Bone marrow (tissue), 2 donors: Measurements from ENCODE around the gene UBTD1.

Source experiments
- DNase-seq, 2 donors: peaks; one replicate each; lab custom pipeline; 2025; lab: John Stamatoyannopoulos, UW

Gene UBTD1

DNA sequence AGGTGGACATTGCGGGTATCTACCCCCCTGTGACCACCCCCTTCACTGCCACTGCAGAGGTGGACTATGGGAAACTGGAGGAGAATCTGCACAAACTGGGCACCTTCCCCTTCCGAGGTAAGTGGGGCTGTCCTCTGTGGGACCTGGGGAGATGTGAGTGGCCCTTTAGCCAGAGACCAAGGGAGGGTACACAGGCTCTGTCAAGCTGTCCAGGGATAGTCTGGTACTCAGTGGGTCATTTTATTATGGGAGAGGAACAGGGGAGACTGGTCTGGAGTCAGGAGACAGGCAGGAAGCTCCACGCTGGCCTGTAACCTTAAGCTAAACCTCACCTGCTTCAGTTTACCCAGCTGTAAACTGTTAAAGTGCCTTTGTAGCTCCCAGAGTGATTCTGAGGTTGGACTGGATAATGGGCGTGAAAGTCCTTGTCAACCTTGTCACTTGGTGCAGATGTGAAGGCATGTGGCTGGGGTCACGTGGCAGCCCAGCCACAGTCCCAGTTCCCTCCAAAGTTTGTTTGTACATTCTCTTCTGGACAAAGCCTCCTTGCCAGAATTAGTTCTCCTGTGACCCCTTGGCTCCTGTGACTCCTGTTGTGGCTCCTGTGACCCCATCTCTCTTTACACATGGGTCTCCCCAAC is 86.2 kb downstream of the UBTD1 start:
- no peak for DNase-seq

DNA sequence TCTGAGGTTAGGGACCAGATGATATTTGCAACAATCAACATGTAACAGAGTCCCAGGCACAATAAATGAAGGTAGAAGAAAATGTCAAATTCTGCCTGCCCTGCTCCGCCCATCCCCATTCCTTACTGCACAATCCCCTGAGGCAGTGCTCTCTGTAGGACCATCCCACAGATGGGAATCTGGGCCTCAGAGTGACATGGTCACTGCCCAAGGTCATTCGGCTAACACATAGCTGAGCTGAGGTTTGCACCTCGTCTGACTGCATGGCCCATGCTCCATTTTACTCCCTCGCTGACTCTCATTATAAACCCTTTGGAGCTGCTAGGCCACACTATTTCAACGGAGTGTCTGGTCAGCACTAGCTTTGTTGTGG is 86.7 kb downstream of the UBTD1 start:
- DNase-seq, result no peak

DNA sequence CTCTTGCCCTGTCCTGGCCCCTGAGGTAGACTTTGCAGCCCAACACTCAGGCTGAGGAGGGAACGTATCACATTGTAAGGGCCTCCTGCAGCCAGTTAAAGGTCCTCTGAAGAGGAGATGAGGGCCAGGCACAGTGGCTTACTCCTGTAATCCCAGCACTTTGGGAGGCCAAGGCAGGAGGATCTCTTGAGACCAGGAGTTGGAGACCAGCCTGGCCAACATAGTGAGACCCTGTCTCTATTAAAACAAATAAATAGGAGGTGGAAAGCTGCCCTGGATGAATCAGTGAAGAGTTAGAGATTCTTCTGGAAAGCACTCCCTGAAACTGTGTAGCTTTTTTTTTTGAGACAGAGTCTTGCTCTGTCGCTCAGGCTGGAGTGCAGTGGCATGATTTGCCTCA is 88.5 kb downstream of the UBTD1 start:
- DNase-seq, result no peak

DNA sequence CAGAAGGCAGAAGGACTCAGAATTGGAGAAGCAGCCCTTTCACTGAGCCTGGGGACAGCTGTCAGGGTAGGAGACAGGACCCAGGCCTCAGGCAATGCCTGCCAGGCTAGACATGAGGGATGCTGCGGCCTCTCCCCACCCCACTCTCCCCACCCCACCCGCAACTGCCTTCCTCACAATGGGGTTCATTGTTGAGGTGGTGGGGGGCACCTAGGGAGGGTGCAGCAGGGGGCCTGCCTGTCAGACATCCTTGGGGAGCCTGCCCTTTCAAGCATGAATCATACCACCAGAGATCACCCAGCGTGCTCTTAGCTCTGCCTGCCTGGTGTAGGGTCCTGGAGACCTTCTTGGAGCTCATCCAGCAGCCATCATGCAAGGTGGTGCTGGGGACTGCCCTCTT is 90.8 kb downstream of the UBTD1 start, which contains the start of gene C10orf62:
Gene C10orf62, plus strand, starts transcription at position 243 of the 400 bp plus-strand sequence. CDS start 177 bp downstream, outside the sequence.
- no peak for DNase-seq

DNA sequence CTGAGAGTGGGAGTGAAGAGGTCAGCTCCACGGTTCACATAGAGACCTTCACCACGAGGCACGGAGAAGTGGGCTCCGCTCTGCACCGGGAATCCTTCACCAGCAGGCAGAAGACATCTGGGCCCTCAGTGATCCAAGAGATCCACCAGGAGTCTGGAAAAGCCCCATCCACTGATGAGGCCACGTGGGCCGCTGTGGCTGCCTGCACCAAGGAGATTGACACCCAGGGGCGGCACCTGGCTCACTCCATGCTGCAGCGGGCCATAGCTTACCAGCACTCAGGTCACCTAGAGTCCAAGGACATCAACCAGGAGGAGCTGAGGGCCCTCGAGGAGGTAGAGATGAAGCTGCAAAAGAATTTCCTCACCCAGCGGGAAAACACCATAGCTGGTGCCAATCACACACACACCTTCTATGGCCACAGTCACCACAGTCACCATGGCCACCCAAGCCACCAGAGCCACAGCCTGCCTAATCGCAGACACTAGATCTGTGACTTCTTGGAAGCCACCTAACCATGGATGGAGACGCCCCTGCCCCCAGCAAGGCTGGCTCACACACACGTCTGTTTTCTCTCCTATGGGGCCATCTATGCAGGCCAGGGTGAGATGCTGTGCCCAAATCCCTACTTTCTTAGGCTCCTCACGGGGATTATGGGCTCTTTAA is 91.5 kb downstream of the UBTD1 start:
- no peak for DNase-seq

DNA sequence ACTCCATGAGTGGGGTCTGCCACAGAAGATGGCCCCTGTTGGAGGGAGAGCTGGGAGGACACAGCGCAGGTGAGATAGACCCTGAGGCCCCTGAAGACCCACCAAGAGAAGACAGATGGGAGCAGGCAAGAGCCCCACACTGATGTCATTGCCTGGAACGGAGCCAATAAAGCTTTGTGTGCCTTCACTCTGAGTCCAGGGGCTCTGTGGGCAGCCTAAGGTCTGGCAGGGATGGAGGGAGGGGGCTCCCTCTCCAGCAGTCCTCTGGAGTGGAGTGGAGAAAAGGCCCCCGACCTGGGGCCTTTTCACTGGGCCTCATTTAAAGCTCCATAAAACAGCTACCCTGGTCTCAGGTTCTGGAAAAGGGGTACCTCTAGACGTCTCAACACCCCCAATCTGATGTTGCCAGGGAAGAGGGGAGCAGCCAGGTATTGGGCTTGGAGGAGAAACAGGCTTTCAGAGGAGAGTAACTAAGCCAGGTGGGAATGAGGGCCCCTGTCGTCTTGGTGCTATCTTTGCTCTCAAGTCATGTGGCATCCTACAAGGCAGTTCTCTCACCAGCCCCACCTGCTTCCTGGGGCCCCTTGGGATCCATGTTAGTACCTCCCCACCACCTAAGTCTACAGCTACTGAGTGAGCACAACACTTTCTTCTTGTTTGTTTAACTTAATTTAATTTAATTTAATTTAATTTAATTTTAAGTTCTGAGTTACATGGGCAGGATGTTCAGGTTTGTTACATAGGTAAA is 92.2 kb downstream of the UBTD1 start:
- no peak for DNase-seq

DNA sequence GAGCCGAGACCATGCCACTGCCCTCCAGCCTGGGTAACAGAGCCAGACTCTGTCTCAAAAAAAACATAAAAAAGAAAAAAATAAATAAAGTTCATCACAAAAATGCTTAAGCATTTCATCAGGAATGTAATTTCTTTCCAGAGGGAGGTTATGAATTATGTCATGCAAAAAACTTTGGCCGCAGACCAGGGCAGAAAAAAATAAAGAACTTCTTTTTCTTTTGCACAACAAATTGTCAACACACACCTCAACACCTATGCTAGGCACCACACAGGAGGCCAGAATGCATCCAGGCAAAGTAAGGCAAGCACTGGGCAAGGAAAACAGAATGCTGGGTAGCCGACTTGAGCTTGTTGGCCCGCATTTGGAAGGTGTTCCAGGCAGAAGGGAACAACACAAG is 94.7 kb downstream of the UBTD1 start:
- no peak for DNase-seq

DNA sequence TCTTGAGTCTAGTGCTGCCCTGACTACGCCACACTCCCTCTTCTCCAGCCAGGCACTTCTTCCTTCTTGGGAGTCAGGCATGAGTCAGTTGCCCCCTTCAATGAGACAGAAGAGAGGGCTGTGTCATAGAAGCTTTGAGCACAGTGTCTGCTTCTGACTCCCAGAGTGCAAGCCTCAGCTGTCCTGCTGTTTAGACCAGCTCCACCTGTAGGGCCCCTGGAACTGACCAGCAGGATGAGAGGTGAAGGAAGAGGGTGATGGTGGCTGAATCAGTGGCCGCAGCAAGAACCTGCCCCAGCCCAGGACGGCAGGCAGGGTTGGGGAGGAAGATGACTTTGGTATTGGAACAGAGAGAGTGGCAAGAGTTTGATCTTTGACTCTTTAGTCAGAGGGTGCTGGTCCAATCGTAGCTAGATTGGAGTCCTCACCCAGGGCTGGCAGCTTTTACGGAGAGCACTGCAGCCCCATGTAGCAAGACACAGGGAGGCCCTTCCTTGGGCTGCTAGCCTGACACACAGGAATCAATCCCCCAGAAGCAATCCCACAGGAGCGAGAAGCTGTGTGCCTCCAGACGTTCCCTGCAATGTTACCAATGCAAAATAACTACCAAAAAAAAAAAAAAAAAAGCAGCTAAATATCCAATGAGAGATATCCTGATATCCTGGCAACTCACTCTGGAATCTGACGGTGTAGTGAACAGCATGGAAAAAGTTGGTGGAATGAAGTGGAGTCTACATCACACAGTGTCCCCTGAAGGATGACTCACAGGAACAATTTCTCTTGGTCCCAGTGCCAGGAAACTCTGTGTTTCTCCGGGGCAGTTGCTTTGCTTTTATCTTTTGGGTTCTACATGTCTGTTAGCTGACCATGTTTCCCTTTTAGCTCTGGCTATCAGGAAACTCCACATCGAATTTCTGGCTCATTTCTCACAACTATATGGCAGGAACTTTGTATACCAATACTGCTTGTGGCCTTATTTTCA is 97.7 kb downstream of the UBTD1 start:
- no peak for DNase-seq

DNA sequence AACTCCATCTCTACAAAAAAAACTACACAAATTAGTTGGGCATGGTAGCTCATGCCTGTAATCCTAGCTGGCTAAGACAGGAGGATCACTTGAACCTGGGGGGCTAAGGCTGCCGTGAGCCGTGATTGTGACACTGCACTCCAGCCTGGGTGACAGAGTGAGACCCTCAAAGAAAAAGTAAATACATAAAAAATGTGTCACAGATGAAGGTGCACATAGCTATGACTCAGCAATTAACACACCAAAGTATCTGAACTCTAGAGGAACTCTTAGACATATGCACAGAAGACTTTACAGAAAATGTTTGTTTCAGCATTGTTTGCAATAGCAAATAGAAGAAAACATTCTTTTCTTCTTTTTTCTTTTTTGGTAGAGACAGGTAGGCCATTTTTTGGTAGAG is 99.1 kb downstream of the UBTD1 start:
- DNase-seq, result no peak

DNA sequence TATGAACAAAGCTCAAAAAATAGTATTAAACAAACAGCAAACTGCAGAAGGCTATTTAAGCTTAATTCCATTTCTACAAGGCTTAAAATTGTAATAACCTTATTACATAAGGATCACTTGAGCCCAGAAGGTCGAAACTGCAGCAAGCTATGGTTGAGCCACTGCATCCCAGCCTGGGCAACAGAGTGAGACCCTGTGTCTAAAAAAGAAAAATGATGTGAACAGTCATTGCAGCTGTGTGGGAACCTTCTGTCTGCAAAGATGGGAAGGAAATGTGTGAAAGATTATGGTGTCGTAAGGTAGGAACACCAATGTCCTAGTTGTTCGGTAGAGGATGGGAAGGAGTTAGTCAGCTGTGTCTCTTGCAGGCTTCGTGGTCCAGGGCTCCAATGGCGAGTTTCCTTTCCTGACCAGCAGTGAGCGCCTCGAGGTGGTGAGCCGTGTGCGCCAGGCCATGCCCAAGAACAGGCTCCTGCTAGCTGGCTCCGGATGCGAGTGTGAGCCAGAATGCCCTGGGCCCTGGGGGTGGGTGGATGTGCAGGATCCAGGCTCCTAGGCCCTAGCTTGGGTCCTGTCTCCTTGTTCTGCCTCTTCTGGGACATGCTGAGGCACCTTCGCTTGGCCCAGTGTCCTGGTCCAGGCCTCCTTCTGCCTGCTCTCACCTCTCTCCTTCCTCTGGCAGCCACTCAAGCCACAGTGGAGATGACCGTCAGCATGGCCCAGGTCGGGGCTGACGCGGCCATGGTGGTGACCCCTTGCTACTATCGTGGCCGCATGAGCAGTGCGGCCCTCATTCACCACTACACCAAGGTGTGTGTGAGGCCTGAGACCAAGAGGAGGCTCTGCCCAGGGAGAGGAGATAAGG is 99.9 kb downstream of the UBTD1 start:
- DNase-seq, result no peak

DNA sequence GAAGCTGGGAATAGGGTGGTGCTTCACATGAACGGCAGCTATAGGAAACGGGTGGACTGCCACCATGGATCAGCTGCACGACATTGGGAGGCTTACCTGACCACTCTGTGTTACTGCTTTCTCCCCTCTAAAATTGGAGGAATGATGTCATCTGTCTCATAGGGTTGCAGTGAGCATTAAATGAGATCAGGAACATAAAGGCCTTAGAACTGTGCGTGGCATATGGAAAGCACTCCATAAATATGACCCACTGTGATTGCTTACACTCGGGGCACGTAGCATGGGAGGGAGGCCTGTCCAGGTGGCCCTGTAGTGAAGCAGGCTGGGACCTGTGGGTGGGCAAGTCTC is 100.5 kb downstream of the UBTD1 start:
- DNase-seq, result no peak

DNA sequence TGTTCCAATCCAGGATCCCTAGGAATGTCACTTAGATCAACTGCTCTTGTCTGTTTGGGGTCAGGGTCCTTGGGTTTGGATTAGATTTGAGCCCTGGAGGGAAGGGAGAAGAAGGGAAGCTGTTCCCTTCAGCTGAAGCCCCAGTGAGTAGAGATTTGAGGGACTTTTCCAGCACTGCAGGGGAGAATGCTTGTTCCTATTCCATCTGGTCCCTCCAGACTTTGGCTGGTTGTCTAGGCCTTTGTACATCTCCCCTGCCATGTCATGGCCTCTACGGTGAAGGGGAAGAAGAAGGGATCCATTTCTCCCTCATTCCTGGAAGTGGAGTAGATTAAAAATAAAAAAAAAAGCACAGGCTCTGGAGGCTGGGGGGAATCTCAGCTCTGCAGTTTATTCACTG is 101.9 kb downstream of the UBTD1 start:
- no peak for DNase-seq

DNA sequence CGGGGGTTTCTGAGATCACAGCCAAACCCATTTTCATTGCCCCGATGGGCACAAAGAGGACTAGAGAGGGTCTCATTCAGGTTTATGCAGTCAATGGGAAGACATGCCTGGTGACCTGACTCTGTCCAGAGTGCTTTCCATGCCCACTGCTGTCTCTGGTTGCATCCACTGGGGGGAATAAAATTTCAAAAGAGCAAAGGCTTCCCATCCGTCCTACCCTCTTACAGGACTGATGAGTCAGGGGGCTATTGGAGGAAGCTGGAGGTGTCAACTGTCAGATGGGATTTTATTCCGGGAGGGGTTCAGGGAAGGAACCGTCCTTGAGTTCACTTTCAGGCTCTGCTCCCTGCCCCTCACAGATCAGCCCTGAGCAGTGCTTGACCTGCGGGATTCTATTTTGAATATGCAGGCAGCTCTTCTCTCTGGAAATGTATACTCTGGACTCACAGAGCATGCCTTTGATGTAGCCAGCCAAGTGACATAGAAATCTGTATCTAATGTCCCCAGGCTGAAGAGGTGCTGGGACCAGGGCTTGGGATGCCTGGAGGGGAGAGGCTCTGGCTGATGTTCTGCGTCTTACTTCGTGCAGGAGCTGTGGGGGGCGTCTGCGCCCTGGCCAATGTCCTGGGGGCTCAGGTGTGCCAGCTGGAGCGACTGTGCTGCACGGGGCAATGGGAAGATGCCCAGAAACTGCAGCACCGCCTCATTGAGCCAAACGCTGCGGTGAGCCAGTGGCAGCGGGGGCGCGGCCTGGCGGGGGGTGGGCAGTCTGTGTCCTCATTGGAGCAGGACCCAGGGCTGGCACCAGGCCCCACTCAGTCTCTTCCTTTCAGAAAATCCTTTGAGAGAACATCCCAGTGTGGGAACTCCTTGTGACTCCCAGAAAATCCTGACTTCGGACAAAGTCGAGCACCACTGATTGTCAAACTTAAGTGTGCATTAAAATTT is 102.8 kb downstream of the UBTD1 start:
- DNase-seq, result no peak

DNA sequence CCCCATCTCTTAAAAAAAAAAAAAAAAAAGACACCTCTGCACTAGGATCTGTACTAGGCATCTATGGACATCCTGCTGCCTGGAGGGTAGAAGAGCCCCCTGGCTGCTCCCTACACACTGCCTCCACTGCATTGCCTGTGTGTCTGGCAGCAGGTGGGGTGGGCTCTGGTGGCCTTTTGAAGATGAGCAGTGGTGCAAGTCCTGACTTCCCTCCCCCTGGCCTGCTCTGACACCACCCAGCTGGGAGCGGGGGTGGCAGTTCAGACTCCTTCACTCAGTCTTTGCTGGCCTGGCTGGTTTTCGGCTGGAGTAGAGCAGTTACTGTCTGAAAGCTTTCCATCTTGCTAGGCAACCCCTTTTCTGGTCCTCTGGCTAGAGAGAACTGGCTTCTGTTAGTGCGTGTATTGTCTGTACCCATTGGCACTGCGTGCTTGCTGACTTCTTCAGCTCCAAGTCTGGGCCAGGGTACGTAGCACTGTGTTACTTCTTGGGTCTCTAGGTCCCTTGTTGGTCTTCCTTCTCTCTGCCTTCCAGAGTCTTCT is 108.4 kb downstream of the UBTD1 start:
- no peak for DNase-seq

DNA sequence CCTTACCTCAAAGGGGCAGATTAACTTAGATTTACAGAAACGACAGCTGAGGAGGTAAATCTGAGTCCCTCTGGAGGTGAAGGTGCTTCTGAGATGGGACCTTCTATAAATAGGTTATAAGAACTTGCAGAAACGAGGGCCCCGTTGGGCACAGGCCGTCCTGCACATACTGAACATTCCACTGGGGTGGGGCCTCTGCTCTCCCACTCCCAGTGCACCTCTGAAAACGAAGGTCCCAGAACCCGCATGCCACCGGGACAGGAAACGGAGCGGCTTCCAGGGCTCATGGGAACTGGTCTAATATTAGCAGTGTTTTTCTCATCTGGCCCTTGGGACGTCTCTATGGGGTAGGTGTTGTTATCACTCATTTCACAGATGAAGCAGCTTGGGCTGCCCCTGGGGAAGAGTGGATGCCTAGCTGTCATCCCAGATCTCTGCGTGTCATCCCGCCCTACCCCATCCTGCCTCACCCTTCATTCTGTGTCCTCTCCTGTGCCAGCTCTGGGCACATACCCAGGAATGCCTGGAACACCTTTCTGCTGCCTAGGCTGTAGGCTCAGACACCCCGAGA is 110.4 kb downstream of the UBTD1 start:
- no peak for DNase-seq

DNA sequence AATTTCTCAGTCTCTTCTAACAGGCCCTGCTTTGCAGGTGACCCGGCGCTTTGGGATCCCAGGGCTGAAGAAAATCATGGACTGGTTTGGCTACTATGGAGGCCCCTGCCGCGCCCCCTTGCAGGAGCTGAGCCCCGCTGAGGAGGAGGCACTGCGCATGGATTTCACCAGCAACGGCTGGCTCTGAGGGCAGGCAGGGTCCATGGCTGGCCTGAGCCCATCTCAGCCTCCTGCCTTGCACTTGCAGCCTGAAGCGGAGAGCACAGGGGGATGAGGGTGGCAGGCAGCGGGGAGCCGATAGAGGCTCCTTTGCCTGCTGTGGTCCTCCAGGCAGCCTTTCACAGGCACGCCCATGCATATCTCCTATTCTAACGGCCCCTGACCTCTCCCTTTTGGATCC is 112.7 kb downstream of the UBTD1 start:
- DNase-seq, result no peak

DNA sequence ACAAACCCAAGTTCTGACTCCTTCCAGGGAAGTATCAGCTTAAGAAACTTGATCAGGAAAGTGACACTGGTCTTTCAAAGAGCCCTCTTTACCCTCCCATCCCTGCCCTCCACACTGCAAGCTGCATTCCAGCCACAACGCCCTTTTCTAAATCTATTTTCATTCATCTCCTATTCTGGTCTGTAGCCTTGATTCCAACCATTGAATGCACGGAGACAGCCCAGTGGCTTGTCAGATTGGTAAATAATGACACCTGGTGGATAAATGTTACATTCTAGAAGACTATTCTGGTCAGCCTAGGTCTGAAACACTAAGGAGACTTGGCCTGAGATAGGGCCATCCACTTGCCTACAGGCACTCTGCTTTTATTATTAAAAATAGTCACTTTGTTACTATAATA is 113.7 kb downstream of the UBTD1 start:
- no peak for DNase-seq

DNA sequence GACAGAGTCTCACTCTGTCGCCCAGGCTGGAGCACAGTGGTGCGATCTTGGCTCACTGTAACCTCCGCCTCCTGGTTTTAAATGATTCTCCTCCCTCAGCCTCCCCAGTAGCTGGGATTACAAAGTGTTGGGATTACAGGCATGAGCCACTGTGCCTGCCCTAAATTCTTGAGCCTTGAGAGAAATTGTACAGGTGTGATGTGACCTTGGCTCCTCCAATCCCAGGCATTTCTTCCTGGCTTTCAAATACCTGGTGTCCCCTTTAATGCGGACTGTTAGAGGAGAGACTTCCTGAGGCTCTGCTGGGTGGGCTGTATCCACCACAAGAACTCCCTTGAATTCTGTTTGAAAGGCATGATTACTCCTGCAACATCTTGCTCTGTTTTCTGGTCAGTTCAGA is 119.6 kb downstream of the UBTD1 start:
- no peak for DNase-seq

DNA sequence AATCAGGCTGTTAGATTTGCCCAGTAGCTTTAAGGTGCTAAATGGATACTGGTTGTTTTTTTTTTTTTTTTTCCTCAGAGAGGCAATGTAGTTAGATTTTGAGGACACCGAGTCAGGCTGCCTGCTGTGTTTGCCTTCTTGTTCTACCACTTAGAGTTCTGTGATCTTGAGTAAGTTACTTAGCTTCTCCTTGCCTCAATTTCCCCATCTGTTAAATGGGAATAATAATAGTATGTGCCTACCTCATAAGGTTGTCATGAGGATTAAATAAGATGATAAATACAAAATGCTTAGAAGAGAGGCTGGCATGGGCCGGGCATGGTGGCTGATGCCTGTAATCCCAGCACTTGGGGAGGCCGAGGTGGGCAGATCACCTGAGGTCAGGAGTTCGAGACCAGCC is 120.0 kb downstream of the UBTD1 start:
- no peak for DNase-seq
